ENCODE measurements around the gene FGF11. TPM values are rescaled to one million over a fixed set of nuclear protein-coding genes. Genes with fewer than 3 reads are reported as not detected.

Gene FGF11
- total RNA-seq, 1 donor from 2014 or later: 4.8 TPM

DNA sequence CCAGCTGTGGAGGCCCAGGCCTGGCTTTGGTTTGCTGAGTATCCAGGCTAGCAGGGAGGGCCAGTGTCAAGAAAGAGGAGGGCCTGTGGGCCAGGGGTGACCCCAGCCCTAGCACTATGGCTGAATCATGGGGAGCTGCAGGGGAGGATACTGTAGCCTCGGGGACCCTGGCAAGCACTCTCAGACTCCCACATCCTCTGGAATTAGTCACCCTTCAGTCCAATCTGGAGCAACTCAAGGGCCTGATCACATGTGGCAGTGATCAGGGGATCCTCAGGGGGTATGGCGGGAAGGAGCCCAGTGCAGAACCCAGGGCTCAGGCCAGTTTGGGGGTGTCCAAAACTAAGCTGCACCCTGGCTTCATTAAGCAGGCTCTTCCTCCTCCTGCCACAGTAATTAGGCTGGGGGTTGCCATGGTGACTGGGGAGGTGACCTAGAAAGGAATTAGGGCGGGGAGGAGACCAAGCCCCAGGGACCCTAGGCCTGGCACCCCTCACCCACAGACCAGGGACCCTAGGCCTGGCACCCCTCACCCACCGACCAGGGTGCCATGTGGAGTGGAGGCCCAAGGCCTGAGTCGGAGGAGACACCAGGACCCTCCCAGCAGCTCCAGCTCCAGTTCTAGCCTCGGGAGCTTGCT is 25.8 kb upstream of the FGF11 start:
- H3K4me1 Mint-ChIP-seq (ENCODE audit: low read depth, unreplicated experiment): peaks cover 6% of the 10 kb centered on the region
- DNase-seq: no peak
- peak overlapping the region; percentile 0 for H3K4me3 Mint-ChIP-seq (ENCODE audit: unreplicated experiment)
- H3K27ac Mint-ChIP-seq (ENCODE audit: unreplicated experiment): no peak overlapping the region
- peaks cover 19% of the 10 kb centered on the region for H3K27me3 Mint-ChIP-seq (ENCODE audit: unreplicated experiment)
- peaks cover 15% of the 10 kb centered on the region for H3K9me3 Mint-ChIP-seq (ENCODE audit: unreplicated experiment)
- peaks cover 22% of the 10 kb centered on the region for H3K36me3 Mint-ChIP-seq (ENCODE audit: unreplicated experiment)
- TF ChIP-seq, protein P1, sequence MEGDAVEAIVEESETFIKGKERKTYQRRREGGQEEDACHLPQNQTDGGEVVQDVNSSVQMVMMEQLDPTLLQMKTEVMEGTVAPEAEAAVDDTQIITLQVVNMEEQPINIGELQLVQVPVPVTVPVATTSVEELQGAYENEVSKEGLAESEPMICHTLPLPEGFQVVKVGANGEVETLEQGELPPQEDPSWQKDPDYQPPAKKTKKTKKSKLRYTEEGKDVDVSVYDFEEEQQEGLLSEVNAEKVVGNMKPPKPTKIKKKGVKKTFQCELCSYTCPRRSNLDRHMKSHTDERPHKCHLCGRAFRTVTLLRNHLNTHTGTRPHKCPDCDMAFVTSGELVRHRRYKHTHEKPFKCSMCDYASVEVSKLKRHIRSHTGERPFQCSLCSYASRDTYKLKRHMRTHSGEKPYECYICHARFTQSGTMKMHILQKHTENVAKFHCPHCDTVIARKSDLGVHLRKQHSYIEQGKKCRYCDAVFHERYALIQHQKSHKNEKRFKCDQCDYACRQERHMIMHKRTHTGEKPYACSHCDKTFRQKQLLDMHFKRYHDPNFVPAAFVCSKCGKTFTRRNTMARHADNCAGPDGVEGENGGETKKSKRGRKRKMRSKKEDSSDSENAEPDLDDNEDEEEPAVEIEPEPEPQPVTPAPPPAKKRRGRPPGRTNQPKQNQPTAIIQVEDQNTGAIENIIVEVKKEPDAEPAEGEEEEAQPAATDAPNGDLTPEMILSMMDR (IDR thresholded peaks at IDR 0.05; ENCODE audit: partially characterized antibody, unreplicated experiment): no peak

GRCh38 chr17:7414837-7415236 is 24.5 kb upstream of the FGF11 start:
- no peak for DNase-seq
- Mint-ChIP-seq H3K27me3 (ENCODE audit: unreplicated experiment) (peaks cover 17% of the 10 kb centered on the region), H3K27ac (ENCODE audit: unreplicated experiment) (no peak overlapping the region), H3K4me1 (ENCODE audit: low read depth, unreplicated experiment) (peaks cover 10% of the 10 kb centered on the region), H3K36me3 (ENCODE audit: unreplicated experiment) (peaks cover 12% of the 10 kb centered on the region), H3K9me3 (ENCODE audit: unreplicated experiment) (peaks cover 15% of the 10 kb centered on the region), H3K4me3 (ENCODE audit: unreplicated experiment) (no peak overlapping the region)
- TF ChIP-seq, protein P1 (IDR thresholded peaks at IDR 0.05; ENCODE audit: partially characterized antibody, unreplicated experiment): no peak

DNA sequence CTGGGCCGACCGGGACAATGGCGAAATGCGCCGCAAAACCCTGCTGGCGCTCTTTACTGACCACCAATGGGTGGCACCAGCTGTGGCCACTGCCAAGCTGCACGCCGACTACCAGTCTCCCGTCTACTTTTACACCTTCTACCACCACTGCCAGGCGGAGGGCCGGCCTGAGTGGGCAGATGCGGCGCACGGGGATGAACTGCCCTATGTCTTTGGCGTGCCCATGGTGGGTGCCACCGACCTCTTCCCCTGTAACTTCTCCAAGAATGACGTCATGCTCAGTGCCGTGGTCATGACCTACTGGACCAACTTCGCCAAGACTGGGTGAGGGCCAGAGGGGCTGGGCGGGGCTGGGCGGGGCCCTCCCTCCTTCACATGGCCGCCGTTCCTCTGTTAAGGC is 23.5 kb upstream of the FGF11 start:
- Mint-ChIP-seq H3K36me3 (ENCODE audit: unreplicated experiment) (peaks cover 7% of the 10 kb centered on the region), H3K9me3 (ENCODE audit: unreplicated experiment) (peaks cover 15% of the 10 kb centered on the region), H3K4me3 (ENCODE audit: unreplicated experiment) (no peak overlapping the region), H3K27ac (ENCODE audit: unreplicated experiment) (no peak overlapping the region), H3K4me1 (ENCODE audit: low read depth, unreplicated experiment) (peaks cover 14% of the 10 kb centered on the region), H3K27me3 (ENCODE audit: unreplicated experiment) (peaks cover 15% of the 10 kb centered on the region)
- TF ChIP-seq, protein P1 (IDR thresholded peaks at IDR 0.05; ENCODE audit: partially characterized antibody, unreplicated experiment): no peak
- DNase-seq: no peak

DNA sequence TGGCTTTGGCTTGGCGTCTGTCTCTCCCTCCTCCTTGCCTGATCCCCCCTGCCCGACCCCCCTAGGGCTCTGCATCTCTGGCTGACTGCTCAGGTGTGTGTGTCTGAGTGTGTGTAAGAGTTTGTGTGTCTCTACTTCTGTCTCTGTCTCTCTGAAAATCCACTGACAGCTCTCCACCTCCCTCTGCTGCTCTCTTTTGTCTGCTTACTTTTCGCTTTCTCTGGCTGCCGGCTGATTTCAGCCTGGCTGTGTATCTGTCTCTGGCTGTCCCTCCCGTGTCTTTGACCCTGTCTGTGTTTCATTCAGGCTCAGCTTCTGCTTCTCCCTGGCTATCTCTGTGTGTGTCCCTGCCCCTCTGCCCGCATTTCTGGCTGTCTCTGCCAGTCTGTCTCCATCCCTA is 23.0 kb upstream of the FGF11 start:
- DNase-seq: no peak
- Mint-ChIP-seq H3K9me3 (ENCODE audit: unreplicated experiment) (peaks cover 15% of the 10 kb centered on the region), H3K36me3 (ENCODE audit: unreplicated experiment) (peaks cover 7% of the 10 kb centered on the region), H3K27ac (ENCODE audit: unreplicated experiment) (peak overlapping the region; percentile 25), H3K27me3 (ENCODE audit: unreplicated experiment) (peaks cover 15% of the 10 kb centered on the region), H3K4me3 (ENCODE audit: unreplicated experiment) (peak overlapping the region; percentile 64), H3K4me1 (ENCODE audit: low read depth, unreplicated experiment) (peaks cover 17% of the 10 kb centered on the region)
- TF ChIP-seq, protein P1 (IDR thresholded peaks at IDR 0.05; ENCODE audit: partially characterized antibody, unreplicated experiment): no peak

GRCh38 chr17:7417056-7417655 is 22.2 kb upstream of the FGF11 start:
- Mint-ChIP-seq H3K4me3 (ENCODE audit: unreplicated experiment) (no peak overlapping the region), H3K36me3 (ENCODE audit: unreplicated experiment) (peaks cover 7% of the 10 kb centered on the region), H3K27me3 (ENCODE audit: unreplicated experiment) (peaks cover 17% of the 10 kb centered on the region), H3K9me3 (ENCODE audit: unreplicated experiment) (peaks cover 15% of the 10 kb centered on the region), H3K27ac (ENCODE audit: unreplicated experiment) (no peak overlapping the region), H3K4me1 (ENCODE audit: low read depth, unreplicated experiment) (peaks cover 19% of the 10 kb centered on the region)
- TF ChIP-seq, protein P1 (IDR thresholded peaks at IDR 0.05; ENCODE audit: partially characterized antibody, unreplicated experiment): no peak
- no peak for DNase-seq

Data from glutamatergic neuron (in vitro differentiated cells).